ENCODE measurements around the gene CDRT15L2.
A peak's percentile ranks its signal among the peaks of the same experiment; 100 is the strongest.
"Not testable (repeated sequence)": the region's sequence is repeated elsewhere in the genome, so short reads cannot be mapped to it uniquely, and the experiment has no call there.

The CDRT15L2 gene

GRCh38 chr17:20583891-20584577 lies 4.5 kb downstream of the CDRT15L2 start:
- DNase-seq, result peak; percentile 42

GRCh38 chr17:20588744-20589453 lies 9.4 kb downstream of the CDRT15L2 start:
- DNase-seq, result not testable (repeated sequence)

GRCh38 chr17:20589454-20589810 lies 9.9 kb downstream of the CDRT15L2 start:
- DNase-seq, result not testable (repeated sequence)

- DNase-seq, result not testable (repeated sequence)
Observed at GRCh38 chr17:20591040-20591439, 11.5 kb downstream of the CDRT15L2 start.

GRCh38 chr17:20605568-20605967 lies 26.0 kb downstream of the CDRT15L2 start:
- not testable (repeated sequence) for DNase-seq

- DNase-seq, result not testable (repeated sequence)
Observed at GRCh38 chr17:20609490-20609889, 30.0 kb downstream of the CDRT15L2 start.

- no peak for DNase-seq
Observed at GRCh38 chr17:20611309-20611708, 31.8 kb downstream of the CDRT15L2 start.

GRCh38 chr17:20612635-20613034 lies 33.1 kb downstream of the CDRT15L2 start:
- DNase-seq, result no peak

GRCh38 chr17:20613248-20613647 lies 33.7 kb downstream of the CDRT15L2 start:
- no peak for DNase-seq

- DNase-seq, result no peak
Observed at GRCh38 chr17:20613905-20614304, 34.4 kb downstream of the CDRT15L2 start.

- DNase-seq, result not testable (repeated sequence)
Observed at GRCh38 chr17:20615461-20615860, 35.9 kb downstream of the CDRT15L2 start.
